GM12865 (cell line): ENCODE measurements around the gene RHBG.

Source experiments
- DNase-seq: peaks from one replicate; pipeline ENCODE4 v3.0.0; 2010; ENCODE audit warnings: low read depth
- H3K4me3 ChIP-seq: 2 replicates; pipeline ENCODE4 v1.5.1; 2011; ENCODE audit warnings: mild to moderate bottlenecking, low read depth, low read length, control low read depth
- TF ChIP-seq, protein P1 (sequence below): IDR thresholded peaks from 2 replicates; pipeline ENCODE4 v1.5.1; 2011; ENCODE audit warnings: low read length, control low read depth, low read depth, inconsistent platforms; ENCODE audit not compliant: insufficient read depth; ENCODE audit errors: missing control alignments

RHBG gene

DNA sequence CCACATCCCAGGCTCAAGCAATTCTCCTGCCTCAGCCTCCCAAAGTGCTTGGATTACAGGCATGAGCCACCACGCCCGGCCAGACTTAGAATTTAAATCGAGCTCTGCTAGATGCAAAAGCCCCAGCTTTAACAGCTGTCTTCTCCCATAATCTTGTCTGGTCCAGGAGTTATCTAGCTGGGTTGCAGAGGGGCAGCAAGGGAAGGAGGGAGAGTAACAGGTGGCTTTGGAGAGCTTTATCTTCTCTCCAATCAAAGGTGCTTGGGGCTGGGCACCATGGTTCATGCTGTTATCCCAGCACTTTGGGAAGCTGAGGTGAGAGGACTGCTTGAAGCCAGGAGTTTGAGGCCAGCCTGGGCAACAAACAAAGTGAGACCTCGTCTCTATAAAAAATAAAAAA lies 3.9 kb downstream of the RHBG start:
- TF ChIP-seq, protein P1, sequence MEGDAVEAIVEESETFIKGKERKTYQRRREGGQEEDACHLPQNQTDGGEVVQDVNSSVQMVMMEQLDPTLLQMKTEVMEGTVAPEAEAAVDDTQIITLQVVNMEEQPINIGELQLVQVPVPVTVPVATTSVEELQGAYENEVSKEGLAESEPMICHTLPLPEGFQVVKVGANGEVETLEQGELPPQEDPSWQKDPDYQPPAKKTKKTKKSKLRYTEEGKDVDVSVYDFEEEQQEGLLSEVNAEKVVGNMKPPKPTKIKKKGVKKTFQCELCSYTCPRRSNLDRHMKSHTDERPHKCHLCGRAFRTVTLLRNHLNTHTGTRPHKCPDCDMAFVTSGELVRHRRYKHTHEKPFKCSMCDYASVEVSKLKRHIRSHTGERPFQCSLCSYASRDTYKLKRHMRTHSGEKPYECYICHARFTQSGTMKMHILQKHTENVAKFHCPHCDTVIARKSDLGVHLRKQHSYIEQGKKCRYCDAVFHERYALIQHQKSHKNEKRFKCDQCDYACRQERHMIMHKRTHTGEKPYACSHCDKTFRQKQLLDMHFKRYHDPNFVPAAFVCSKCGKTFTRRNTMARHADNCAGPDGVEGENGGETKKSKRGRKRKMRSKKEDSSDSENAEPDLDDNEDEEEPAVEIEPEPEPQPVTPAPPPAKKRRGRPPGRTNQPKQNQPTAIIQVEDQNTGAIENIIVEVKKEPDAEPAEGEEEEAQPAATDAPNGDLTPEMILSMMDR = no peak
- H3K4me3 ChIP-seq = no peak overlapping the region
- no peak for DNase-seq

DNA sequence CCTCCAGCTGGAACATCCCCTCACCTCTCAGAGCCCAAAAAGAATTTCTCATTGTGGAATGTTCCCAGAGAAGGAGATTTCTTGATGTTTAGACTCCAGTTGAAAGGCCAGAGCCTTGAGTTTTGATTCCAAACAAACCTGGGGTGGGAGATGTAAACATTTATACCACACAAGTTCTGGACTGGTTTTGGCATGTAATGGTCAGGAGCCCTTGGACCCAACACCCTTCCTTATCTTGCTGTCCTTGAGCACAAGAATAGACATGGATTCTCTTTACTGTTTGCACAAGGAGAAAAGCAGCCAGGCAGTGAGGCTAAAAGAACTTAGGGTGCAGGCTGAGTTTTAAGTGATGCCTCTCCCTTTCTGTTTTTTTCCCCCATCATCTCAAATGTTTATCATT lies 4.5 kb downstream of the RHBG start:
- no peak overlapping the region for H3K4me3 ChIP-seq
- no peak for DNase-seq
- TF ChIP-seq, protein P1 = no peak

DNA sequence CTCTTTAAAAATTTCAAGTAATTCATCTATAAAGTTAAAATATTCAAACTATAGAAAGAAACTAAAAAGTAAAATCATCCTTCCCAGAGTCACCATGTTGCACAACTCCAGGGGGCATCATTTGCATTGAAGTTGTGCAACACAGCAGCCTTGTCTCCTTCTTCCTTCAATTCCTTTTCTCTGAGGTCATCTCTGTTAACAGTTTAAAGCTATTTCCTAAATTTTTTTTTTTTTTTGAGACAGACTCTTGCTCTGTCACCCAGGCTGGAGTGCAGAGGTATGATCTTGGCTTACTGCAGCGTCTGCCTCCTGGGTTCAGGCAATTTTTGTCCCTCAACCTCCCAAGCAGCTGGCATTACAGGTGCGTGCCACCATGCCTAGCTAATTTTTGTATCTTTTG lies 7.1 kb downstream of the RHBG start:
- TF ChIP-seq, protein P1 = no peak
- no peak for DNase-seq
- H3K4me3 ChIP-seq = no peak overlapping the region

DNA sequence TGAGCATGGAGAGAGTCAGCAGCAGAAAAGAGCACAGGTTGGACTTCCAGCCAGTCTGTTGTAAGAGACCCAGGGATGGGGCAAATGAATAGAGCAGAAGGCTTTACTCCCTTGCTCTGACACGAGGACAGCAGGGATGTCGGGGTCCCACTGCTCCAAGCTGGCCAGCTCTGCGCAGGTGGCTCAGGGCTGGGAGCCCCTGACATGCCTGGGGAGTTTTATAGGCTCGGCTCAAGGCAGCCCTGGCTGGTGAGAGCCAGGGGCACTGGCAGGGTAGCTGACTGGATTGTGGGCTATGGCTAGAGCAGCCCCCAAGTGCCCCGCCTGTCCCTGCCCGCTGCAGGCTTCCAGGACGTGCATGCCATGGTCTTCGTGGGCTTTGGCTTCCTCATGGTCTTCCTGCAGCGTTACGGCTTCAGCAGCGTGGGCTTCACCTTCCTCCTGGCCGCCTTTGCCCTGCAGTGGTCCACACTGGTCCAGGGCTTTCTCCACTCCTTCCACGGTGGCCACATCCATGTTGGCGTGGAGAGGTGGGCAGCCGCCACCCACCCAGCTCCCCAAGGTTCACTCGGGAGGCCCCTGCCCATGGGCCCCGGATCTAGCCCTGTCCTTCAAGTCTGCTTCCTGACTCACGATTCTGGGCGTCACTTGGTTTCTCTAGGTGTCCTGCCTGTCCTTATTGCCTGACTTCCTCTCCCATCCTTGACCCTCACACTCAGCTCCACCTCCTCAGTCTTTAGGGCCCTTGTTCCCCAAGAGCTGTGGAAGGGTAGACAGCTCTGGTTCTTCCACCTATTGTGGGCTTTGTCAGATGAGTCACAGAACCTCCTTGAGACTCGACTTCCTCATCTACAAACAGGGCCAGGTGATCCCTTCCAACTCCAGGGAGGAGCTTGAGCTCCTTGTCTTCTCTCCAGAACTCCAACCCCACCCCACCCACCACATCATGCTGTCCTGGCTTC lies 8.2 kb downstream of the RHBG start:
- TF ChIP-seq, protein P1 = no peak
- DNase-seq = no peak
- H3K4me3 ChIP-seq = no peak overlapping the region

DNA sequence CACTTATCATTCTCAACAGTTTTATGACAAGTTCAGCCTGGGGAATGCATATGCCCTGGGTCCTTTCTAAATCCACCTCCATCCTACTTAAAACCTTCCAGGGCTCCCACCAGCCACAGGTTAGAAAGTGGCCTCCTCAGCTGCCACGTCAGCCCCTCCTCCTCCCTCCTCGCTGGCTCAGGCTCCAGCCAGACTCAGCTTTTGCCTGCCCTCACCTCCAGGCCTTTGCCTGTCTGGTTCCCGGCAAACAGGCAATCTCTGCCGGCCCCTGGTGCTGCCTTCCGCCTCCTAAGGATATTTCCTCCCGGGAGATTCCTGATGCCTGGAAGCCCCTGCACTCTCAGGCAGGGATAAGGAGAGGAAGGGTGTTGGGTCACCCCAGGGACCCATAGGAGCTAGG lies 9.5 kb downstream of the RHBG start:
- TF ChIP-seq, protein P1 = no peak
- H3K4me3 ChIP-seq = no peak overlapping the region

DNA sequence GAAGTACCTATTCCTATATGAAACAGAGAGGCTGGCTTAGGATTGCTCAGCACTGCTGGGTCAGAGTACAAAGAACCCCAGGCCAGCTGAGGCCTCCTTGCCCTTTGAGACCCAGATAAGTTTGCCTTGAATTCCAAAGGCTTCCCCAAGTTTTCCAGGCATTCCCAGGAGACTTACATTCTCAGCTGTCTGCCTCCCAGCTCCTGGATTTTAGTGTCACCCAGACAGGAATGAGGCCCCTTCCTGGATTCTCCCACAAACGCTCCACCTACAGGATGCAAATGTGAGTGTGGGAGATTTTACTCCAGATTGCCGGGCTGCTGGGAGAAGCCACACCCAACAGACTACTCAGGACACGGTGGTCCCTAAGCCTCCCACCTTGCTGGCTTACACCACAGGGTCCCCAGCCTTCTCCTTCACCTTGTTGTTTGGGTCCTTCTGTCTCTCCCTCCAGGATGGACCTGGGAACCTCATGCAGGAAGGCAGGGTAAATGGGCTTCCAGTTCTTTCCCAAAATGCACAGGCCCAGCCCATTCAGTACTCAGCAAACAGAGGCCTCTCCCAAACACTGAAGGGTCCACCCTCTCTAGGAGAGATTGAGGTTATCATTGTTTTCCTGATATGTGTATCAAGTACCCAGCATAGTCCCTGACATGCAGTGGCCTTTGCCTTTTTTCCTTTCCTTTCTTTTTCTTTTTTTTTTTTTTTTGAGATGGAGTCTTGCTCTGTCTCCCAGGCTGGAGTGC lies 10.6 kb downstream of the RHBG start:
- TF ChIP-seq, protein P1 = no peak
- H3K4me3 ChIP-seq = no peak overlapping the region
- no peak for DNase-seq

More for the DNA sequence above, 9.5 kb downstream of the RHBG start:
- DNase-seq = no peak

DNA sequence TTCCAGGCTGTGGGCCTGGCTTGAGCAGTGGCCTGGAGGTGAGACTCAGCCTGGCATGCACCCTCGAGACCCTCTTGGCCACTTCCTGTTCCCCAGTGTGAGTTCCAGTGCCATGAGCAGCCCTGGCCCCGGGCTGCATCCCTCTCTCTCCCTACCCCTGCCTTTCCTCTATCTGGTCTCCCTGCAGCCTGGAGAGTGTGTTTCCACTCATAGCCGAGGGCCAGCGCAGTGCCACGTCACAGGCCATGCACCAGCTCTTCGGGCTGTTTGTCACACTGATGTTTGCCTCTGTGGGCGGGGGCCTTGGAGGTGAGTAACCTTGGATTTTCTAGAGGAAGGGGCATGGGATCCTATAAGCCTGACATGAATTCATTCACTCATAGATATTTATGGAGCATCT lies 13.6 kb downstream of the RHBG start:
- TF ChIP-seq, protein P1 = no peak
- no peak for DNase-seq
- no peak overlapping the region for H3K4me3 ChIP-seq
